K562 (cell line): ENCODE results near the gene DCLK3. TPM values are rescaled to one million over a fixed set of nuclear protein-coding genes. Genes with fewer than 3 reads are reported as not detected.

Source experiments
- ATAC-seq: fragments of 200-7000 bp; cut with Tn5 transposase; 3 replicates; pipeline ENCODE4 v1.9.1; 2020; ENCODE audit warnings: moderate library complexity
- BruUV-seq: library from RNA; stranded (reverse); fragments of 400-500 nt; replicated peaks from 2 replicates; lab custom pipeline; 2021; lab: Mats Ljungman, UMichigan
- CTCF ChIA-PET: fragments of 300-600 bp; formaldehyde crosslinking; extraction: SDS; loops from one replicate; lab custom pipeline; 2021; ENCODE audit warnings: low intra/inter-chr PET ratio; lab: Yijun Ruan, JAX
- POLR2A ChIA-PET: fragments of 300-600, 350-650 bp; sonication (Branson Sonifier 250); formaldehyde crosslinking; extraction: SDS; loops from one replicate; lab custom pipeline; 2021; ENCODE audit warnings: antibody characterized with exemption, inconsistent platforms; lab: Yijun Ruan, JAX
- DNase-seq, 4 experiments: peaks; one replicate each; pipeline versions ENCODE4 v3.0.0 to v3.0.0-alpha.2; 2011 to 2018; ENCODE audit warnings: low spot score in 3 of 4, mixed read lengths in 3 of 4; ENCODE audit errors: extremely low read depth in 1 of 4
- FAIRE-seq: peaks from 2 replicates; lab custom pipeline; 2011; peaks lifted over from hg19 to GRCh38; lab: Jason Lieb, UNC
- H2AFZ ChIP-seq: 2 replicates; pipeline ENCODE4 v1.6.0; 2011; ENCODE audit warnings: low read depth, low read length, control low read depth, inconsistent platforms
- H3K27ac ChIP-seq: fragments of 200-600 bp; 3 replicates; pipeline ENCODE4 v1.8.0; 2011; ENCODE audit warnings: low read depth, mild to moderate bottlenecking, control low read depth, inconsistent platforms, low read length, moderate library complexity, mixed read lengths; ENCODE audit errors: extremely low read depth
- H3K27me3 ChIP-seq, 2 experiments: fragments of 300-600 bp in 1 of 2; 2 replicates in 1 of 2; 3 replicates in 1 of 2; pipeline versions ENCODE4 v1.6.0 to v1.8.0; 2011; ENCODE audit warnings: inconsistent platforms in 2 of 2, low read length in 2 of 2, mild to moderate bottlenecking in 1 of 2, mixed read lengths in 1 of 2, moderate library complexity in 1 of 2; ENCODE audit not compliant: control insufficient read depth in 2 of 2, insufficient read depth in 2 of 2
- H3K36me3 ChIP-seq: fragments of 300-600 bp; 3 replicates; pipeline ENCODE4 v1.8.0; 2011; ENCODE audit warnings: mild to moderate bottlenecking, low read length, inconsistent platforms; ENCODE audit not compliant: control insufficient read depth, insufficient read depth
- H3K4me1 ChIP-seq, 2 experiments: fragments of 200-600 bp in 1 of 2; replicated peaks in 1 of 2; 2 replicates in 1 of 2; 3 replicates in 1 of 2; pipeline versions ENCODE4 v1.5.1 to v1.8.0; 2011; ENCODE audit warnings: inconsistent platforms in 2 of 2, low read length in 2 of 2, mild to moderate bottlenecking in 1 of 2, mixed read lengths in 1 of 2, moderate library complexity in 1 of 2; ENCODE audit not compliant: control insufficient read depth in 2 of 2, insufficient read depth in 2 of 2
- H3K4me2 ChIP-seq: 2 replicates; pipeline ENCODE4 v1.6.1; 2011; ENCODE audit warnings: low read length, control low read depth, inconsistent platforms, mixed read lengths; ENCODE audit not compliant: insufficient read depth
- H3K4me3 ChIP-seq: fragments of 200-600 bp; sonication (generic), shearing (Covaris generic); 2 replicates; pipeline ENCODE4 v1.5.1; 2016; ENCODE audit warnings: control low read depth, inconsistent platforms
- H3K79me2 ChIP-seq: fragments of 200-600 bp; 3 replicates; pipeline ENCODE4 v1.8.0; 2011; ENCODE audit warnings: low read length, inconsistent platforms; ENCODE audit not compliant: control insufficient read depth, insufficient read depth
- H3K9ac ChIP-seq, 2 experiments: 2 replicates each; pipeline versions ENCODE4 v1.6.0 to v1.6.1; 2011; ENCODE audit warnings: low read depth in 2 of 2, low read length in 2 of 2, control low read depth in 1 of 2, inconsistent platforms in 1 of 2, mild to moderate bottlenecking in 1 of 2, mixed read lengths in 1 of 2; ENCODE audit not compliant: insufficient read depth in 1 of 2
- H3K9me1 ChIP-seq: one replicate; pipeline ENCODE4 v1.6.0; 2011; ENCODE audit warnings: inconsistent platforms, mild to moderate bottlenecking, low read length, moderate library complexity; ENCODE audit not compliant: control insufficient read depth, insufficient read depth
- H3K9me3 ChIP-seq: replicated peaks from 2 replicates; pipeline ENCODE4 v1.5.1; 2011; ENCODE audit warnings: low read depth, low read length, inconsistent platforms; ENCODE audit not compliant: control insufficient read depth, insufficient read depth
- H4K20me1 ChIP-seq: replicated peaks from 2 replicates; pipeline ENCODE4 v1.6.1; 2011; ENCODE audit warnings: low read length, inconsistent platforms, mixed read lengths; ENCODE audit not compliant: control insufficient read depth, insufficient read depth
- CHD1 ChIP-seq: fragments of 200-600 bp; sonication (generic); IDR thresholded peaks from one replicate; pipeline ENCODE4 v1.6.1; 2012; ENCODE audit warnings: mild to moderate bottlenecking, moderate library complexity, low read length, inconsistent platforms
- EP300 ChIP-seq: IDR thresholded peaks from 2 replicates; pipeline ENCODE4 v1.6.1; 2012; ENCODE audit warnings: low read length, improper control_type of control experiment
- FOXP1 ChIP-seq: sonication (generic); formaldehyde crosslinking; IDR thresholded peaks from 2 replicates; pipeline ENCODE4 v1.8.0; 2022; ENCODE audit warnings: mild to moderate bottlenecking, missing genetic modification reagents
- GABPA ChIP-seq: fragments of 200-800 bp; sonication (Bioruptor generic); conservative IDR thresholded peaks from 2 replicates; pipeline ENCODE4 v1.6.1; 2016; ENCODE audit warnings: low read depth, missing genetic modification characterization, missing compliant biosample characterization
- GATAD2B ChIP-seq: fragments of 450-650 bp; IDR thresholded peaks from 2 replicates; pipeline ENCODE4 v1.6.1; 2017; ENCODE audit warnings: mild to moderate bottlenecking, borderline replicate concordance
- GTF2F1 ChIP-seq: IDR thresholded peaks from 2 replicates; pipeline ENCODE4 v1.6.1; 2011; ENCODE audit warnings: low read depth, low read length, improper control_type of control experiment
- KAT2B ChIP-seq: IDR thresholded peaks from one replicate; pipeline ENCODE4 v1.6.1; 2012; ENCODE audit warnings: low read depth, mild to moderate bottlenecking, control low read depth, inconsistent platforms, low read length, moderate library complexity
- KHSRP ChIP-seq: fragments of 450-650 bp; IDR thresholded peaks from 2 replicates; pipeline ENCODE4 v1.6.1; 2017
- MNT ChIP-seq, 2 experiments: fragments of 450-650 bp; conservative IDR thresholded peaks; 2 replicates each; pipeline ENCODE4 v1.6.1; 2017; ENCODE audit warnings: mild to moderate bottlenecking in 2 of 2, moderate library complexity in 2 of 2
- PTBP1 ChIP-seq: fragments of 200-400 bp; formaldehyde crosslinking; IDR thresholded peaks from 2 replicates; pipeline ENCODE4 v1.6.1; 2017; ENCODE audit warnings: low read depth, low read length
- SAFB2 ChIP-seq: fragments of 200-400 bp; formaldehyde crosslinking; IDR thresholded peaks from 2 replicates; pipeline ENCODE4 v1.6.1; 2018; ENCODE audit warnings: borderline replicate concordance, low read length, low read depth, moderate library complexity; ENCODE audit not compliant: severe bottlenecking
- SMC3 ChIP-seq: conservative IDR thresholded peaks from 2 replicates; pipeline ENCODE4 v1.6.1; 2011; ENCODE audit warnings: low read depth, low read length, improper control_type of control experiment; ENCODE audit not compliant: insufficient read depth
- ZHX1 ChIP-seq: fragments of 150-350 bp; conservative IDR thresholded peaks from 2 replicates; pipeline ENCODE4 v1.6.1; 2014; ENCODE audit warnings: low read length
- ZNF121 ChIP-seq: sonication (generic); formaldehyde crosslinking; conservative IDR thresholded peaks from 2 replicates; pipeline ENCODE4 v1.8.0; 2022; ENCODE audit warnings: missing genetic modification reagents
- ZNF239 ChIP-seq: fragments of 250-450 bp; sonication (Bioruptor Pico); IDR thresholded peaks from 2 replicates; pipeline ENCODE4 v1.4.0; 2020; ENCODE audit warnings: mild to moderate bottlenecking
- WGBS: fragments of 100-300 bp; shearing (Covaris generic); methylation state at CpG from one replicate; pipeline ENCODE4 v1.1.6; 2016; ENCODE audit warnings: low coverage, mixed read lengths; ENCODE audit not compliant: insufficient coverage; ENCODE audit errors: missing lambda C conversion rate; 5-methylcytosine and 5-hydroxymethylcytosine counted together
- in situ Hi-C: fragments of 300-500 bp; cut with MboI; formaldehyde crosslinking; loops from 4 replicates; pipeline ENCODE4 v1.15.0; 2018; ENCODE audit warnings: inconsistent platforms, mixed read lengths
- intact Hi-C: fragments of 100-400 bp; cut with micrococcal nuclease; formaldehyde crosslinking; loops from 2 replicates; pipeline ENCODE4 v1.14.2; 2022
- polyA plus RNA-seq, 8 experiments: library from polyadenylated mRNA; depleted of rRNA in 4 of 8; stranded (reverse) in 5 of 8; unstranded in 3 of 8; fragments of >200 nt; fragmentation: Nextera tagmentation in 2 of 8; fragmentation: Illumina TruSeq in 1 of 8; extraction: Ambion mirVana in 2 of 8; extraction: Trizol in 1 of 8; gene quantifications; 2 replicates each; pipeline versions ENCODE4 v1.2.1 to v1.2.3, GENCODE V29; 2011 to 2014; ENCODE audit warnings: inconsistent platforms in 1 of 8, missing spikeins in 1 of 8
- total RNA-seq, 7 experiments: library from RNA; depleted of rRNA in 6 of 7; stranded (reverse); fragments of >200 nt in 6 of 7; fragmentation: Illumina TruSeq in 2 of 7; extraction: Trizol in 2 of 7; gene quantifications; 2 replicates each; pipeline versions ENCODE4 v1.2.1 to v1.2.3, GENCODE V29; 2011 to 2021; ENCODE audit warnings: low replicate concordance in 1 of 7
- TF ChIP-seq, protein P1 (sequence below): fragments of 250-450 bp; sonication (Bioruptor Pico); IDR thresholded peaks from 2 replicates; pipeline ENCODE4 v1.8.0; 2021; ENCODE audit warnings: mild to moderate bottlenecking, moderate library complexity

DCLK3 gene
- total and polyA plus RNA-seq, 9 of the 15 experiments (the other 6 are each of a cell fraction or from before 2014, with no cell fraction given): not detected

DNA sequence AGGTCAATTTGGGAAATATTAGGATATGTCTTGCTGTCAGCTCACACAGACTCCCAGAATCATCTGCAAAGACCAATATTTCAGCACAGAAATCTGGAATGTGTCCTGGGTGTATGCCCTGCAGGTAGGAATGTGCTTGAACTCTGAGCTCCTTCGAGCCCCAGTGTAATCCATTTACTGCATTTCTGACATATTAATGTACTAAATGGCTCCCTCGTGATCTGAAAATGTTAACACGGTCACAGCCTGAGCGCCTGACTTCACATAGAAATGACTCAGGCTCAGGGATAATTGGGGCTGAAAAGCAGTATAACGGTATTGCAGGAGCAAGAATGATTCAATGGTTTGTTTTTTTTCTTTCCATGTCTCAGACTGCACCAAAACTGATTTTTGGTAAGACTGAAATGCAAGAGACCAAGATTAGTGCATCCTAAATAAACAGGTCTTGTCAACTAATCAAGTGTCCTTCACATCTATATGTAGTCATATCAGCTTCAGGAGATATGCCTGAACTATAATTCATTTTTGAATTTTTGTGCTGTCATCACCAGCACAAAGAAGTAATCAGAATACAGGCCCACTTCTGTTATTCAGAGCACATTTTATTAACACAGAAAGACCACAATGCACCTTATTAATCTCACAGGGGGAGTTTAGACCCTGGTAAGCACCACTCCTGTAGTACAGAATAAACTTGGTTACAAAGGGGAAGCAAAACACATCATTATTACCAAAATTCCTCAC lies 49.8 kb downstream of the DCLK3 start (continued):
- no peak for TF ChIP-seq ZHX1
- no peak for TF ChIP-seq KHSRP
- no peak for TF ChIP-seq GABPA (tag)
- no peak for TF ChIP-seq FOXP1 (CRISPR knock-in tag)
- TF ChIP-seq, protein P1, sequence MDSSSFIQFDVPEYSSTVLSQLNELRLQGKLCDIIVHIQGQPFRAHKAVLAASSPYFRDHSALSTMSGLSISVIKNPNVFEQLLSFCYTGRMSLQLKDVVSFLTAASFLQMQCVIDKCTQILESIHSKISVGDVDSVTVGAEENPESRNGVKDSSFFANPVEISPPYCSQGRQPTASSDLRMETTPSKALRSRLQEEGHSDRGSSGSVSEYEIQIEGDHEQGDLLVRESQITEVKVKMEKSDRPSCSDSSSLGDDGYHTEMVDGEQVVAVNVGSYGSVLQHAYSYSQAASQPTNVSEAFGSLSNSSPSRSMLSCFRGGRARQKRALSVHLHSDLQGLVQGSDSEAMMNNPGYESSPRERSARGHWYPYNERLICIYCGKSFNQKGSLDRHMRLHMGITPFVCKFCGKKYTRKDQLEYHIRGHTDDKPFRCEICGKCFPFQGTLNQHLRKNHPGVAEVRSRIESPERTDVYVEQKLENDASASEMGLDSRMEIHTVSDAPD: no peak
- TF ChIP-seq GATAD2B: no peak

DNA sequence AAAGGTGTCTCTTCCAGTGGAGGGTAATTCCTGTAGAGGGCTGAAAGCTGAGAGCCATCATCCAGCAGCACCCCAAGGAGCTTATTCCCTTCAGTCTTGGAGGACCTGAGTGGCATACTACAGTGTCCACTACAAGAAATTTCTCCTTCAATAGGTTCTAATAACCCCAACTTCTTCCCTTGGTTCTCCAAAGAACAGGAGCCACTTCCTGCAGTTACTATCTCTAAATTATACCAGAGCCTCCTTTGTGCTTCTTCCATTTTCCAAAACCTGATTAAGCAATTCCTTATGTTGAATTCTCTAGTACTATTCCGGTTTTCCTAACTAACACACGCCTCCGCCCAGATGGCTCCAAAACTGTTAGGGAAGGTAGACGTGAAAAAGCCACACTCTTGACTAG lies 50.4 kb downstream of the DCLK3 start:
- Histone ChIP-seq H3K36me3 (no peaks in the 10 kb centered on the region), H2AFZ (no peak overlapping the region), H3K9ac (no peak overlapping the region), H3K9me1 (no peaks in the 10 kb centered on the region), H3K79me2 (no peaks in the 10 kb centered on the region), H3K4me1 (no peaks in the 10 kb centered on the region), H4K20me1 (no peaks in the 10 kb centered on the region), H3K4me3 (no peak overlapping the region), H3K9me3 (no peaks in the 10 kb centered on the region), H3K27ac (no peak overlapping the region), H3K27me3 (no peaks in the 10 kb centered on the region), H3K4me2 (no peak overlapping the region)
- DNase-seq: no peak
- no peak for FAIRE-seq
- BruUV-seq: no TSS peak
- ChIA-PET CTCF (no interaction called here), POLR2A (interaction anchor here (0.6 kb wide), 2 partner anchors 759 to 1940 kb away, joined by 3 read pairs; no protein-coding TSS in a partner anchor)
- WGBS: 0% methylated on average over 4 of the region's 4 CpGs
- in situ Hi-C loops: no loop called here
- intact Hi-C loops: no loop called here
- no peak for ATAC-seq
- TF ChIP-seq ZNF121 (no peak), GTF2F1 (no peak), KAT2B (no peak), ZNF239 (CRISPR knock-in tag) (no peak), MNT (conservative IDR thresholded peaks at IDR 0.05) (no peak), EP300 (no peak), CHD1 (no peak), PTBP1 (no peak), SMC3 (no peak), SAFB2 (no peak)
